Nucleus accumbens (tissue), 56 donors: ENCODE data around the gene PRRC2B.
"Not testable (repeated sequence)": the region's sequence is repeated elsewhere in the genome, so short reads cannot be mapped to it uniquely, and the experiment has no call there.

ENCODE experiments used
- DNase-seq, 56 donors: peaks; one replicate each; lab custom pipeline; 2025; lab: John Stamatoyannopoulos, UW

PRRC2B gene

DNA sequence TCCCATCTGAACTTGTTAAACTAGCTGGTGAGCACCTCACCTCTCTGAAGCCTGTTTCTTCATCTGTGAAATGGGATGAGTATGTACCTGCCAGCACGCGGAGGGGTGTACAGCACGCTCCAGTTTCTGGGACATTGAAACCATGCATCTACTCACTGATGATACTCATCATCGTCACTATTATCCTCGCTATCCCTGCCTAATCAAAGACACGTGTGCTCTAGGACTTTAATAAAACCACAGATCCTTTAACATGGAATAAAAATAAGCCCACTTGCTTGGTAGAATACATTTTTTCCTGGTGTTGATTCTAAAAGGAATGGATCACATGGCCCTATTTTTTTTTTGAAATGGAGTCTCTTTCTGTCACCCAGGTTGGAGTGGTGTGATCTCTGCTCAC, 71.5 kb downstream of the PRRC2B start:
- no peak for DNase-seq

DNA sequence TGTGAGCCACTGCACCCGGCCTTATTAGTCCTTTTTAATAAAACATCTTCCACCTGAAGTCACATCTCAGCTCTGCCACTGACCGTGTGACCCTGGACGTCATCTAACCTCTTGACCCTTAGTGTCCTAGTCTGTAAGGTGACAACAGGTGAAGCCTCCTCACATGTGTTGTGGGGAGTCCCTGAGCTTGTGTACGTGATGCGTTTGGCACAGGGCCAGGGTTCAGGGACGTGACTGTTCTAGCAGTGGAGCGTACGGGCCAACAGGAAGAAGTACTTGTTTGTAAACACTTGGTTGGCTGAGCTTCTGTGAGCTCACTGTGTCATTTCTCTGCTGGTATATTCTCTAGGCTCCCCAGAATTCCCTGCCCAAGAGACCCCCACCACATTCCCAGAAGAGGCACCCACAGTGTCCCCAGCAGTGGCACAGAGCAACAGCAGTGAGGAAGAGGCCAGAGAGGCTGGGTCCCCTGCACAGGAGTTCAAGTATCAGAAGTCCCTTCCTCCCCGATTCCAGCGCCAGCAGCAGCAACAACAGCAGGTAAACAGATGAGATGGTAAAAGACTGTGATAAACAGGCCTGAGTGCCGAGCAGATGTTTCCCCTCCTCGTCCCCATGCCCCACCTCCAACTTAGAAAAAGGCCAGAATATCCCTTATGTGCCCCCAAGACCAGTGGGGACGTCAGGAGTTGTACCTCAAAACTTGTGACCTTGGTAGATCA, 73.5 kb downstream of the PRRC2B start:
- no peak for DNase-seq

DNA sequence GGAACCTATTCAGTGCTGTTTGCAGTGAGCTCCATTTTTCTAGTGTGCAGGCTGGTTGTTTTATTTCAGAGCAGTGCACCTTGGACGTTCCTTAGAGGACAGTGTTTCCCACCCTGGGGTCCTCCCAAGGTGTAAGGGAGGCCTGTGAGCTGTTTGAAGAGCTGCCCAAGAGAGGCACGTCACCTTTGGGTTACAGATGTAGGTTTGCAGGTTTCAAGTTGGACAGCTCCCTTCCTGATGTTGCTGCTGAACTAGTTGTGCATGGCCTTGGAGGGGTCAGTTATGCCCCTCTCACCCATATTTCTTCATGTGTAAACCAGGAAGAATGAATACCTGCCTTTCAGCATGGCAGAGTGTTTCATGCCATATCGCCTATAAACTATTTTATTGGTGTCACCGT, 74.1 kb downstream of the PRRC2B start:
- DNase-seq: no peak

DNA sequence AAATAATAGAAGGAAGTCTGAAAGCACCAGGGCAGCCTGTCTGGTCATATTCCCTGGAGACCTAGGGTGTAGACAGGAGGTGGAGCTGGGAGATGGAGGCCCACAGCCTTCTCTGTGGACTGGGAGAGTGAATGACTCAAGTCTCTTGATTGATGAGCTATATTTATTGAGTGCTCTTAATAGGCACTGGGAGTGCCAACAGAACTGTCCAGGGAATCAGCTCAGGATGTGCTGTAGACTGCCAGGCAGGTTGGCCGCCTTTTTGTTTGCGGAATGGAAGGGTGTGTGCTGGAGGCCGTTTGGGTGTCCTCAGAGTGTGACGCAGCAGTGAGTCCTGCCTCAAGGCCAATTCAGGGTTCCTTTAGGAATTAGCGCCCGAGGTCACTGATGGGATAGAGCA, 75.5 kb downstream of the PRRC2B start:
- no peak for DNase-seq

DNA sequence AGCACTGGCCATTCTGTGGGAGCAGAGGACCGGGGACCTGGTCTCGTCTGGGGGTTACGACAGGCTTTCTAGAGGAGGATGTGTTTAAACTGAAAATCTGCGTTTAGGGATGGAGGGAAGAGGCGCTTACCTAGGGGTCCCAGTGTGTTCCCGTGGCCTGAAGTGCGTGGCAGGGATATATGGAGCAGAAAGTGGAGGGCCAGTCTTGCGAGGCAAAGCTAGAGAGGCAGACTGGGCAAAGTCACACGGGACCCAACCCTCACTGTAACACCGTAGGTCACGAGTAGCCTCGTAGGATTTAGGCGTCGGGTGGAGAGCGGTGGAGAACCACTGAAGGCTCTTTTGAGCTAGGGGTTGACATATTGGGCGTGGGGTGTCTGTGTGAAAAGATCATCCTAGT, 76.1 kb downstream of the PRRC2B start:
- no peak for DNase-seq

DNA sequence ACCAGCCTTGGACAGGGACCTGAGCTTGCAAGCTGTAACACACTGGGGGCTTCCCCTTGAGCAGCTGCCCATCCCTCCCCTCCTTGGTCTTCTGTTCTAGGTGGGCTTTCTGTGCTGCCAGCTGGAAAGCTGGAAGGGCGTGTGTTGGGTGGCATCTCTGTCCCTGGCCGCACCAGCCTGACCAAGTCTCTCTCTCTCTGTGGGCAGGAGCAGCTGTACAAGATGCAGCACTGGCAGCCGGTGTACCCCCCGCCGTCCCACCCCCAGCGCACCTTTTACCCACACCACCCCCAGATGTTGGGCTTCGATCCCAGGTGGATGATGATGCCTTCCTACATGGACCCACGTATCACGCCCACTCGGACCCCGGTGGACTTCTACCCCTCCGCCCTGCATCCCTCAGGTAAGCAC, 76.7 kb downstream of the PRRC2B start:
- DNase-seq: no peak

DNA sequence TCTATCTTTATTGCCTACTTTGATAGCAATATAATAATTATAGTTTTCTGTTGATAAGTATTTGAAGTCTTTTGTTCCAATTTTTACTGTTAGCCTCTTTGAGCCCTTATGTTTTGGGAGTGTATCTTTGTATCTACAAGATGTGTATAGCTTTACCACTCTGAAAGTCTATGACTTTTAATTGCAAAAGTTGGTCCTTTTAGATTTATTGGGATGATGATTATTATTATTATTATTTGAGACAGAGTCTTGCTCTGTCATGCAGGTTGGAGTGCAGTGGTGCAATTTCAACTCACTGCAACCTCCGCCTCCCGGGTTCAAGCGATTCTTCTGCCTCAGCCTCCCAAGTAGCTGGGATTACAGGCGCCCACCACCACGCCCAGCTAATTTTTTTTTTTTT, 78.2 kb downstream of the PRRC2B start:
- not testable (repeated sequence) for DNase-seq

DNA sequence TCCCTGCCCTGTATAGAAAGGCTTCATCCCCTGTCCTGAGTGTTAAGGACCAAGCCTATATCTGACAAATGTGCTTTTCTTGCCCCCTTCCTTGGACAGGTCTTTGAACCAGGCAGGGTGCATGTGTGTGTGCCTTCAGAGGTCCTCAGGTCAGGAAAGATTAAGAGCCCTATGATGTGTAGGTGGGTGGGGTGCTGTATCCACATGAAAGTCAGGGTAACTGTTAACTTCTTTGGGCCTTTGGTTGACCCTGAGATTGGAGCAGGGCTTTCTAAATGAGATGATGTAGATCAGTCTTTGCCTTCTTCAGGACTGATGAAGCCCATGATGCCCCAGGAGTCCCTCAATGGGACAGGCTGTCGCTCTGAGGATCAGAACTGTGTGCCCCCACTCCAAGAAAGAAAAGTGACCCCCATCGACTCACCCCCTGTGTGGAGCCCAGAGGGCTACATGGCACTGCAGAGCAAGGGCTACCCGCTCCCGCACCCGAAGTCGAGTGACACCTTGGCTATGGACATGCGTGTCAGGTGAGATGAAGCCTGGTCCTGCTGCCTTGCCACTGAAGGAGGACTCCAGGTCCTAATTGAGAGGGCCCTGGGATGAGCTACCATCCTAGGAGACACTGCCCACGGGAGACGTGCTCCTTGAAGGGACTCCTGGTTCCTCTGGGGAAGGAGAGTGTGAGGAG, 79.5 kb downstream of the PRRC2B start:
- DNase-seq: no peak

DNA sequence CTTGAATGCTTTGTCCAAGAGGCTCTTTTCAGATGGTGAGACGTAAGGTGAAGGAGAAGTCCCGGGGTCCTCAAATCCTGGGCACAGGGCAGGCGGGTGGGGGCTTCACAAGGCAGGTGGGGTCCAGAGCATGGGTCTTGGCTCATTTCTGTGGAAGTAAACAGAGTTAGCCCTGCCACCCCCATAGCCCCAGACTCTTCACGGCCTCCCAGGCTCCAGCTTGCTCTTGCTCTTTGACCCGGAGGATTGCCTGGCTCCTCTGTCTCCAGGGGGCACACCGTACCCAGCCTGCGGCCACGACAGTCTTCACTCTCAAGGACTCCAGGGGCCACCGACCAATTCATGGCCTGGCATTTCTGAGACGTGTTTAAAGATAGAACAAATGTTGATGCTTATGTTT, 80.0 kb downstream of the PRRC2B start:
- no peak for DNase-seq

DNA sequence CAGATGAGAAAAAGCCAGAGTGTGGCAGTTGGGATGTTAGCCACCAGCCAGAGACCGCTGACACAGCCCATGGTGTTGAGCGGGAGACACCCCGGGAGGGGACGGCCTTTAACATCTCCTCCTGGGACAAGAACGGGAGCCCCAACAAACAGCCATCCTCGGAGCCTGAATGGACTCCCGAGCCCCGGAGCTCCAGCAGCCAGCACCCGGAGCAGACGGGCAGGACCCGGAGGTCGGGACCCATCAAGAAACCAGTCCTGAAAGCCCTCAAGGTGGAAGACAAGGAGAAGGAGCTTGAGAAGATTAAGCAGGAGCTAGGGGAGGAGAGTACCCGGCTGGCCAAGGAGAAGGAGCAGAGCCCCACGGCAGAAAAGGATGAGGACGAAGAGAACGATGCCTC, 80.8 kb downstream of the PRRC2B start:
- no peak for DNase-seq

DNA sequence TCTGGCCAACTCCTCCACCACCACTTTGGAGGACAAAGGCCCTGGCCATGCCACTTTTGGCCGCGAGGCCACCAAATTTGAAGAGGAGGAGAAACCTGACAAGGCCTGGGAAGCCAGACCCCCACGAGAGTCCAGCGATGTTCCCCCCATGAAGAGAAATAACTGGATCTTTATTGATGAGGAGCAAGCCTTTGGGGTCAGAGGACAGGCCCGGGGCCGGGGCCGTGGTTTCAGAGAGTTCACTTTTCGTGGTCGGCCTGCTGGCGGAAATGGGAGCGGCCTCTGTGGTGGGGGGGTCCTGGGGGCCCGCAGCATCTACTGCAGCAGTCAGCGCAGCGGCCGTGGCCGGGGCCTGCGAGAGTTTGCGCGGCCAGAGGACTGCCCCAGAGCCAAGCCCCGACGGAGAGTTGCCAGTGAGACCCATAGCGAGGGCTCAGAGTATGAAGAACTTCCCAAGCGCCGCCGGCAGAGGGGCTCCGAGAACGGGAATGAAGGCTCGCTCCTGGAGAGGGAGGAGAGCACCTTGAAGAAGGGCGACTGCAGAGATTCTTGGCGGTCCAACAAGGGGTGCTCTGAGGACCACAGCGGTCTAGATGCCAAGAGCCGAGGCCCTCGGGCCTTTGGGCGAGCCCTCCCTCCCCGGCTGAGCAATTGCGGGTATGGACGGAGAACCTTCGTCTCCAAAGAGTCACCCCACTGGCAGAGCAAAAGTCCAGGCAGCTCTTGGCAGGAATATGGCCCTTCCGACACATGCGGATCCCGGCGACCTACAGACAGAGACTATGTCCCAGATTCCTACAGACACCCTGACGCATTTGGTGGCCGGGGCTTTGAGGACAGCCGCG, 81.4 kb downstream of the PRRC2B start:
- no peak for DNase-seq

DNA sequence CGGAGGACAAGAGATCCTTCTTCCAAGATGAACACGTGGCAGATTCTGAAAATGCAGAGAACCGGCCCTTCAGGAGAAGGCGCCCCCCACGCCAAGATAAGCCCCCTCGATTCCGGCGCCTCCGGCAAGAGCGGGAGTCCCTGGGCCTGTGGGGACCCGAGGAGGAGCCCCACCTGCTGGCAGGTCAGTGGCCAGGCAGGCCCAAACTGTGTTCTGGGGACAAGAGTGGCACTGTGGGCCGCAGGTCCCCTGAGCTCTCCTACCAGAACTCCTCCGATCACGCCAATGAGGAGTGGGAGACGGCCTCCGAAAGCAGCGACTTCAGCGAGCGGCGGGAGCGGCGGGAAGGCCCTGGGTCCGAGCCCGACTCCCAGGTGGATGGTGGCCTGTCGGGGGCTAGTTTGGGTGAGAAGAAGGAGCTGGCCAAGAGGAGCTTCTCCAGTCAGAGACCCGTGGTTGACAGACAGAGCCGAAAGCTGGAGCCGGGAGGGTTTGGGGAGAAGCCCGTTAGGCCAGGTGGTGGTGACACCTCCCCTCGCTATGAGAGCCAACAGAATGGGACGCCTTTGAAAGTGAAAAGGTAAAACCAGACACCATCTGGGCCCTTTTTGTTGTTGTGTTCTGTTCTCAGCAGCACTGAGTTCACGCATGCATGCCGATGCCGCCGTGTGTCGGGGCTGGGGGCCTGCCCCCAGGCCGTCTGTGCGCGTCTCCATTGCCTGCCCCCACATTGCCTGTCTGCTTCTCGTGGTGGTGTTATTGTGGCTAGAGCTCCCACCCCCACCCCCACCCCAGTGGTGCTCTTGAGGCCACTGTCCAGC, 82.3 kb downstream of the PRRC2B start:
- peak in 1 of 56 donors; percentile 24 for DNase-seq

DNA sequence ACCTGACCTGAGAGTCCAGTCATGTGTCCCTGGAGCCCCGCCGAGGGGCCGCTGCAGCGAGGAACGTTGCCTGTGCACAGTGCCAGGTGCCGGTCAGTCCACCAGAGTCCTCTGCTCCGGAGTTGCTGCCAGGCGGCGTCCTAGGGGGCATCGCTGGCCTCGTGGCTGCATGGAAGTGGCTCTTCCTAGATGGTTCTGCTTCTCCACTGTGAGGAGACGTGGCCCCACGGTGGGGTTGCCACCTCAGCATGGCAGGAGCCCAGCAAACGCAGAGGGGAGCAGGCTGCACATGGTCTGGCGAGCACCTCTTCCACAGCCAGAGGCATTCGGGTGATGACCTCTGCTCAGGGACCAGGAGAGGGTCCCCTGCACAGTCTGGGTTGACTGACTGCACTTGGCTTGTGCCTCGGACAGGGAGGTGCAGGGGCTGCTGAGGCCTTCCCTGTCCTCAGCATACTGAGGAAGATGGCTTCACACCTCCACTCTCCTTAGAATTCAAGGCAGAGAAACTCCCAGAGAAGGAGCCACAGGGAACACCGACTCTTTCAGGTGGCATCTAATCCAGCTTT, 83.0 kb downstream of the PRRC2B start:
- DNase-seq: peak in 1 of 56 donors; percentile 38

DNA sequence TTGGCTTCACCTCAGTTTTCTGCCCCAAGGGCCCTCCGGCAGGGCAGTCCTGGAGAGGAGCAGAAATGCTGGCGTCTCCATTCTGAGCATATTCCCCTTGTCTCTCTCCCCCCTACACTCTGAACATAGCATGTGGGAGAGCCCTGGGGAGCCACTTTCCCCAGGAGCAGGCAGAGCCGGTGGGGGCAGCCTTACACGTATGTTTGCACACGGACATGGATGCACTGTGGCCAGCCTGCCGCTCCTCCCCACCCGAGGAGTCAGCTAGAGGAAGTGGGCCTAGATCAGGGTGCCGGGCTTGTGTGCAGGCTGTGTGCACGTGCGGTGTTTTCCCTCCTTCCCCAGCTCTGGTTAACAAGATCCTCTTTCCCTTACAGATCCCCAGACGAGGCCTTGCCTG, 83.5 kb downstream of the PRRC2B start:
- no peak for DNase-seq

DNA sequence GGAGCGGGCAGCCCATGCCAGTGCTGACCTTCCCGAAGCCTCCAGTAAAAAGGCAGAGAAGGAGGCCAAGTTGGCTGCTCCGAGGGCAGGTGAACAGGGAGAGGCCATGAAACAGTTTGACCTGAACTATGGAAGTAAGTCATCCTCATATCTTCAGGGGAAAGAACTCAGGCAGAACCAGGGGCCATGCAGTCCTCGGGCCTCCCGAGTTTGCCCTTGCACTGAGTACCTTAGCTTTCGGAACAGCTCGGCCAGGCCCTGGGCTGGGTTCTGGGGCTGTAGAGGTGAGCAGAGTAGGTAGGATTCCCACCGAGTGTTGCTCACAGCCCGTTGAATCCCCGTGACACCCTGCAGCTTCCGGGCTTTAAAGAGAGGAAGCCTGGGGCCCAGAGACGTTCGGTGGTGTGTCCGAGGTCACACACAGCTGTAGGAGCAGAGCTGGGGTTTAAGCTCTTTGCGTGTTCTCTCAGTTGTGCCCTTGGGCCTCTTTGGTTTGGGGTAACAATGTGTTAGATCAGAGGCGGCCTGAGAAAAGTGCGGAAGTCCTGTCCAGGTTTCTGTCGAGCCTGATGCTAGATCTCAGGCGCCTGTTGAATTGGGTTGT, 84.0 kb downstream of the PRRC2B start:
- DNase-seq: no peak

DNA sequence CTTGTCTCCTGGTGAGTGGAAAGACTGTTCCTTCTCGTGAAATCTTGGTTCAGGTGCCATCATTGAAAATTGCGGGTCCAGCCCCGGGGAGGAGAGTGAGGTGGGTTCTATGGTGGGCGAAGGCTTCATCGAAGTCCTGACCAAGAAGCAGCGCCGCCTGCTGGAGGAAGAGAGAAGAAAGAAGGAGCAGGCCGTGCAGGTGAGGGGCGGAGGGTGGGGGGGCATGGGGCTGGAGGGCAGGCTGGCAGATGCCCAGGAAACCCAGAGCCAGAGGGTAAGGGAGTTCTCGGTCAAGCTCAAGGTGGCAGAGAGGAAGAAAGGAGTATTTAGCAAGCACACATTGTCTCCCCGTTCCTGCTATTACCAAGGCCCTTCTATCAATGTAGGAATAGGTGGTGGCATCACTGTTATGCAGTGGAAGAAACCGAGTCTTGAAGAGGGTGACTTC, 84.6 kb downstream of the PRRC2B start:
- peak in 8 of 56 donors; percentile 3 to 43 (median 21) for DNase-seq

DNA sequence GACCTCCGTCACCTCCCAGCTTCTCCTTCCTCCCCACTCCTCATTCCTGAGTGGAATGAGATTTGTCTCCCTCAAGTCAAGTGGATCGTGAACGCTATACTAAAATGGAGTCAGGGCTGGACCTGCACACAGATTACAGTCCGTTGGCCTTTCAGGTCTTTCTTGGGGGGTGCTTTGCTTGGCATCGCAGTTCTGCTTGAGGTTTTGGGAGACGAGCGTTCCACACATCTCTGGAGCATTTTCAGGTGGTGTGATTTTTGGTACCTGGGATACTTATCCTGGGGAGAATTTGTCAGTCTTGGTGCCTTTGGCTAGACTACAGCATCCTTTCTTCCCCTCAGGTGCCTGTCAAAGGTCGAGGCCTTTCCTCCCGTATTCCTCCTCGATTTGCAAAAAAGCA, 85.0 kb downstream of the PRRC2B start:
- no peak for DNase-seq

DNA sequence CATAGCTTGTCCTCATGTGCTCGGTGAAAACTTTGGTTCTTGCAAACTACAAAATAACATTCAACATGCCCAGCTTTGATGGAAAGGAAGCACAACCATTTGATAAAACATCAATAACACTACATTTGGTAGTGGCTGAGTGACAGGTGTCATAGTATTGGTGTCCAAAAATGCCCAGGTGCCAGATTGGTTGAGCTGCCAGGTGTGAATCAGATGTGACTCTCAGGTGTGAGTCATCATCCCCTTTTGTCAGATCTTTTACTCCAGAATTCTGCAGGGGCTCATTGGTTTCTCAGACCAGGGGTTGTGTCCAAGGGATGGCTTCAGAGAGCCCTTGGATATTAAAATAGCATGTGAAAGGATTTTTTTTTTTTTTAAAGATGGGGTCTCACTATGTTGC, 86.4 kb downstream of the PRRC2B start:
- no peak for DNase-seq

DNA sequence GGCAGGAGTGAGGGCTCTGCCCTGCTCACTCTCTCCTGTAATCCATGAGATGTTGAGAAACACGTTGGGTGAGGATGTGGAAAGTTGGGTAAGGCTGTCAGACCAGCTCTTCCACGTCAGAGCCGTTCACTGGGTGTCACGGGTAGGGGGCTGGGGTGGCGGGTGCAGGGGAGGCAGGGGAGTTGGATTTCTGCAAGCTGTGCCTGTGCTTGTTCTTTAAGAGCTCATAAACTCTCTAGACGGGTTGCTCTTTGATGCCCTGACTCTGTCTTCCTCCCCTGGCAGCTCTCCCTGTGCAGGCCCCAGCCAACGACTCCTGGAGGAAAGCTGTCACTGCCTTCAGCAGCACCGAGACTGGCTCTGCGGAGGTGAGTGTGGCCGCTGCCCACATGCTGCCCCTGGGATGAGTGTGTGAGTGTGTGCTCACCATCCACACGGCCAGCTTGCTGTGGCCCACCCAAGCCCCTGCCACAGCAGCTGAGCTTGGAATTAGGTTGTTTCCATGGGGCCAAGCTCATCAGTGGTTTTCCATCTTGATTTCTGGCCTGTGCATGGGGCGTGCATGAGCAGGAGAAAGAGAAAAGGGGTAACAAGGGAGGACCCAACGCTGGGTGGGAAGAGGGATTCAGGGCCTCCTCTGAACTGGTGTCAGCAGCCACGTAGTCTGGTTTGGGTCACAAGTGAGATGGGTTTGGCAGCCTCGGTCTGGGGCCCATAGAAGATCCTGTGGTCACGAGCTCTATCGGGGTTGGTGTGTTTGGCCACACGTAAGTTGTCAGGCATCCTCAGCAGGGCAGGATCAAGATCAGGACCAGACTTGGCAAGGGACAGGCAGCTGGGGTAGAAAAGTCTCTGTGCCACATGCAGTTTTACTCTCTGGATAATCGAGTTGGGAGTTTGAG, 87.8 kb downstream of the PRRC2B start:
- DNase-seq: peak in 1 of 56 donors; percentile 21
